ENCODE measurements around the gene CRACR2A.

CRACR2A gene

GRCh38 chr12:3646561-3647241 is 106.2 kb downstream of the CRACR2A start:
- no peak for DNase-seq
- no peak overlapping the region for H3K4me3 ChIP-seq (ENCODE audit: low read depth, low read length)
- TF ChIP-seq CTCF (IDR thresholded peaks at IDR 0.05; ENCODE audit: low read depth, low read length): no peak
- no peaks in the 10 kb centered on the region for H3K9me3 ChIP-seq
- H3K4me1 ChIP-seq: no peaks in the 10 kb centered on the region
- H3K36me3 ChIP-seq: no peaks in the 10 kb centered on the region
- no peaks in the 10 kb centered on the region; the same call in 1 of the 2 replicates for H3K27me3 ChIP-seq

- Histone ChIP-seq H3K9me3 (no peaks in the 10 kb centered on the region), H3K27me3 (peaks cover 2% of the 10 kb centered on the region), H3K36me3 (no peaks in the 10 kb centered on the region), H3K4me3 (ENCODE audit: low read depth, low read length) (no peak overlapping the region), H3K4me1 (no peaks in the 10 kb centered on the region)
- no peak for DNase-seq
- TF ChIP-seq CTCF (IDR thresholded peaks at IDR 0.05; ENCODE audit: low read depth, low read length): no peak
Measured at GRCh38 chr12:3645091-3645490, 107.8 kb downstream of the CRACR2A start.

DNA sequence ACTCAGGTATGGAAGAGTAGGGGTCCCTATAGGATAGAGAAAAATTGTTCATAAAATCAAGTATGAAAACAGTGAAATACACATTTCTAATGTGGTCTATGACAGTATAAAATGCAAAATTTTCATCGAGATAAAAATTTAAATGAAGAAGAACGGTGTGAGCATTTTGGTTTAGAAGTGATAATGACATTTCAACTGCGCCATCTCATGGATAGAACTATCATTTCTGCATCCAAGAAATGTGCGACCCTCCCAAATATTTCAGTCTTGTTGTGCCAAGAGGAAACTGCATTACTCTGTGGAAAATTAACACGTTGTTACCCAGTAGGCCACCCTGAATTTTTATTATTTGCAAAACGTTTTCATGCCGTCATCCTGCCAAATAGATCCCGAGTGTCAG is 108.8 kb downstream of the CRACR2A start:
- no peak for DNase-seq
- Histone ChIP-seq H3K9me3 (no peaks in the 10 kb centered on the region), H3K4me3 (ENCODE audit: low read depth, low read length) (no peak overlapping the region), H3K36me3 (no peaks in the 10 kb centered on the region), H3K27me3 (peaks cover 2% of the 10 kb centered on the region), H3K4me1 (no peaks in the 10 kb centered on the region)
- TF ChIP-seq CTCF (IDR thresholded peaks at IDR 0.05; ENCODE audit: low read depth, low read length): no peak

DNA sequence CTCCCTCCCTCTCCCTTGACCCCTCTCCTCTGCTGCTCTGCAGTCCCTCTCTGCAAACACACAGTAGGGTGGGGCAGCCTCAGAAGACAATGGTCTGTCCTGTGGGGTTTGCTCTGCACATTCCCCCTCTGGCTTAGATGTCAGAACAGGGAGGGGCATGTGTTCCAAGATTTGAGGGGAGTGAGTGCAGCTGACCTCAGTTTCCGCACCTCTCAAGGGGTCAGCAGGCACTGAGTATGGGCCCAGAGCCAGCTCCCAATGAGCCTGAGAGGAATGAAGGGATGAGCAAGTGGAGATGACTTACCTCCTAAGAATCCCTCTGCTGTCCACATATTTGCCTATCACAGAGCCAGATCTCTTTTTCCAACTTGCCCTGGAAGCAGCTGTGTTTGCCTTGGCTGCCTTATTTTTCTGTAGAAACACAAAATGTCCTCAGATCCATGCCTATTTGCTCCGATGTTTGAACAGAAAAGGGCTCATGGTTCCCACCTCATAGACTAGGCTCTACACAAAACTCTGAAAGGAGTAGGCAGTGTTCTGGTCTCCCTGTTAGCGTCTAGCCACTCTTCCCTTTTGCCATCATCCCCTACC is 111.4 kb downstream of the CRACR2A start:
- no peak for DNase-seq
- H3K27me3 ChIP-seq: peaks cover 14% of the 10 kb centered on the region
- no peaks in the 10 kb centered on the region for H3K36me3 ChIP-seq
- no peak for TF ChIP-seq CTCF (IDR thresholded peaks at IDR 0.05; ENCODE audit: low read depth, low read length)
- no peaks in the 10 kb centered on the region for H3K4me1 ChIP-seq
- no peak overlapping the region for H3K4me3 ChIP-seq (ENCODE audit: low read depth, low read length)
- no peaks in the 10 kb centered on the region for H3K9me3 ChIP-seq

- H3K4me1 ChIP-seq: no peaks in the 10 kb centered on the region
- no peaks in the 10 kb centered on the region for H3K36me3 ChIP-seq
- no peak overlapping the region for H3K4me3 ChIP-seq (ENCODE audit: low read depth, low read length)
- TF ChIP-seq CTCF (IDR thresholded peaks at IDR 0.05; ENCODE audit: low read depth, low read length): no peak
- H3K9me3 ChIP-seq: no peaks in the 10 kb centered on the region
- peaks cover 13% of the 10 kb centered on the region for H3K27me3 ChIP-seq
- no peak for DNase-seq
Measured at GRCh38 chr12:3636328-3636727, 116.6 kb downstream of the CRACR2A start.

DNA sequence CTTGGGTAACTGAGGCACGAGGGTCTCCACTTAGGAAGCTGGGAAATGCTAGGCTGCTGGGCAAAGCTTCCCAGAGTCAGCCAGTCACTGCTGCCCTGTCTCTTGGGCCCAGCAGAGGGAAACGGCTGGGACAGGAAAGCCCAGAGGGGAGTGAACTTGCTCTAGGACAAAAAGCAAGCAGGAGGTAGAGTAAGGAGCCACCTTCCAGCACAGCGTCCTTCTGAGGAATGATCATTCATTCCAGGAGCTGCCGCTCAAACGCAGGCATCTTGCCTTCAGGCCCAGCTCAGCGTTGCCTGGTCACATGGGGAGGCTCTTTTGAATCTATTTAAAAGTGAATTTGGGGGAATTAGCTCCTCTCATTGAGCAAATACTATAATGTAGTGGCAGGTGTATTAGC is 118.6 kb downstream of the CRACR2A start:
- H3K4me1 ChIP-seq: no peaks in the 10 kb centered on the region

More for the DNA sequence above, 118.6 kb downstream of the CRACR2A start:
- Histone ChIP-seq H3K27me3 (peaks cover 11% of the 10 kb centered on the region; the same call in 1 of the 2 replicates), H3K4me3 (ENCODE audit: low read depth, low read length) (no peak overlapping the region), H3K9me3 (no peaks in the 10 kb centered on the region), H3K36me3 (no peaks in the 10 kb centered on the region)
- no peak for TF ChIP-seq CTCF (IDR thresholded peaks at IDR 0.05; ENCODE audit: low read depth, low read length)
- no peak for DNase-seq

All from BE2C (cell line).